ENCODE data around the gene UBXN10. TPM values are rescaled to one million over a fixed set of nuclear protein-coding genes. Genes with fewer than 3 reads are reported as not detected.
A peak's percentile ranks its signal among the peaks of the same experiment; 100 is the strongest.

UBXN10 gene
- total RNA-seq, 1 donor from 2014 or later: 0.49 TPM

DNA sequence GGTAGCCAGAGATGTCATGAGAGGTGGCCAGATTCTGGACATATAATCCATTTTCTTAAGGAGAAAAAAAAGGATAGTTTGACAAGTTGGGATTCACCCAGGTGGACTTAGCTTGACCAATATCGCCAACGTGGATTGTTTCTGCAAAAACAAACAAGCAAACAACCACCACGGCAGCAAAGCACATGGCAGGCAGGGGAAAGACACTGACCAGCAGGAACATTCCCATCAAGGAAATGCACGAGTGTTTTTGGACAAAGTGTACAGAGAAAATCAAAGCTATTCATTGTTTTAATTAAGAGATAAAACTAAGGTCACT is 9.5 kb downstream of the UBXN10 start:
- H3K36me3 ChIP-seq: no peaks in the 10 kb centered on the region
- H3K27ac ChIP-seq: peak overlapping the region; percentile 9
- no peaks in the 10 kb centered on the region for H3K27me3 ChIP-seq
- no peak overlapping the region for H3K4me3 ChIP-seq
- intact Hi-C loops (cut with DNase I): no loop called here
- no peak for DNase-seq (ENCODE audit: extremely low spot score in 2 of 2)
- H3K4me1 ChIP-seq: peaks cover 11% of the 10 kb centered on the region
- H3K9me3 ChIP-seq: no peaks in the 10 kb centered on the region
- TF ChIP-seq POLR2A (IDR thresholded peaks at IDR 0.05): no peak
- TF ChIP-seq POLR2AphosphoS5 (IDR thresholded peaks at IDR 0.05; ENCODE audit: insufficient read depth in 1 of 2, low read depth in 1 of 2): no peak
- no peak for TF ChIP-seq CTCF (IDR thresholded peaks at IDR 0.05)

GRCh38 chr1:20197329-20197791 is 11.5 kb downstream of the UBXN10 start:
- no peaks in the 10 kb centered on the region for H3K27me3 ChIP-seq
- TF ChIP-seq POLR2A (IDR thresholded peaks at IDR 0.05): no peak
- no peak for TF ChIP-seq CTCF (IDR thresholded peaks at IDR 0.05)
- TF ChIP-seq POLR2AphosphoS5 (IDR thresholded peaks at IDR 0.05; ENCODE audit: insufficient read depth in 1 of 2, low read depth in 1 of 2): no peak
- intact Hi-C loops (cut with DNase I): no loop called here
- peaks cover 11% of the 10 kb centered on the region for H3K4me1 ChIP-seq
- H3K36me3 ChIP-seq: no peaks in the 10 kb centered on the region
- no peaks in the 10 kb centered on the region for H3K9me3 ChIP-seq
- H3K27ac ChIP-seq: no peak overlapping the region
- no peak overlapping the region for H3K4me3 ChIP-seq
- no peak for DNase-seq (ENCODE audit: extremely low spot score in 2 of 2)

GRCh38 chr1:20198296-20198695 is 12.4 kb downstream of the UBXN10 start:
- TF ChIP-seq CTCF (IDR thresholded peaks at IDR 0.05) (no peak), POLR2A (IDR thresholded peaks at IDR 0.05) (no peak), POLR2AphosphoS5 (IDR thresholded peaks at IDR 0.05; ENCODE audit: insufficient read depth in 1 of 2, low read depth in 1 of 2) (no peak)
- Histone ChIP-seq H3K9me3 (no peaks in the 10 kb centered on the region), H3K27ac (no peak overlapping the region), H3K4me1 (peaks cover 11% of the 10 kb centered on the region), H3K27me3 (no peaks in the 10 kb centered on the region), H3K4me3 (no peak overlapping the region), H3K36me3 (no peaks in the 10 kb centered on the region)
- intact Hi-C loops (cut with DNase I): no loop called here
- no peak for DNase-seq (ENCODE audit: extremely low spot score in 2 of 2)

DNA sequence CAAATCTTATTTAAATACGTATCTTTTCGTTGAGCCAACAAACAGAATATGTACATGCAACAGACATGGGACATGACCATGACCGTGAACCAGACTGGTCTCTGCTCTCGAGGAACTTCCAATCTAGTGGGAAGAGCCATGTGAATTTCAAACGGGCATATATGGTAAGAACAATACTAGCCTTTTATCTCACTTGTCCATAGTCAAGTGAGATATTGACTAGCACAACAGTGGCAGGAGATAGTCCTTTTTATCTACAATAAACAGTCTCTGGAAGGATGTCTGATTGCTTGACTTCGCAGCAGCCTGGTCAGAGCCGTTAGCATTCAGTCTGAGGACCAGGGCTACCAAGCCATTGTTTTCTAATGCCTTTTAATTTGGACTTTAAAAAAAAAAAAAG is 13.0 kb downstream of the UBXN10 start:
- intact Hi-C loops (cut with DNase I): no loop called here
- peaks cover 11% of the 10 kb centered on the region for H3K4me1 ChIP-seq
- H3K36me3 ChIP-seq: no peaks in the 10 kb centered on the region
- TF ChIP-seq CTCF (IDR thresholded peaks at IDR 0.05) (no peak), POLR2A (IDR thresholded peaks at IDR 0.05) (no peak), POLR2AphosphoS5 (IDR thresholded peaks at IDR 0.05; ENCODE audit: insufficient read depth in 1 of 2, low read depth in 1 of 2) (no peak)
- no peaks in the 10 kb centered on the region for H3K9me3 ChIP-seq
- no peak for DNase-seq (ENCODE audit: extremely low spot score in 2 of 2)
- H3K27ac ChIP-seq: no peak overlapping the region
- H3K27me3 ChIP-seq: no peaks in the 10 kb centered on the region
- no peak overlapping the region for H3K4me3 ChIP-seq

- intact Hi-C loops (cut with DNase I): no loop called here
- H3K27ac ChIP-seq: no peak overlapping the region
- no peak for DNase-seq (ENCODE audit: extremely low spot score in 2 of 2)
Observed at GRCh38 chr1:20199403-20199802, 13.5 kb downstream of the UBXN10 start.

More at GRCh38 chr1:20199403-20199802, 13.5 kb downstream of the UBXN10 start:
- no peak for TF ChIP-seq POLR2AphosphoS5 (IDR thresholded peaks at IDR 0.05; ENCODE audit: insufficient read depth in 1 of 2, low read depth in 1 of 2)
- TF ChIP-seq POLR2A (IDR thresholded peaks at IDR 0.05): no peak
- TF ChIP-seq CTCF (IDR thresholded peaks at IDR 0.05): no peak
- Histone ChIP-seq H3K4me1 (peaks cover 9% of the 10 kb centered on the region), H3K4me3 (no peak overlapping the region), H3K9me3 (no peaks in the 10 kb centered on the region), H3K27me3 (no peaks in the 10 kb centered on the region), H3K36me3 (no peaks in the 10 kb centered on the region)

All from vagina (tissue), 2 donors.